NCI-H2107 treated with DMSO at 0.1 percent for 48 hours (cell line): ENCODE results near the gene VAV2.
"Not testable (repeated sequence)": the region's sequence is repeated elsewhere in the genome, so short reads cannot be mapped to it uniquely, and the experiment has no call there.

Experiments
- DNase-seq: peaks from one replicate; lab custom pipeline; 2025; ENCODE audit not compliant: unreplicated experiment; lab: John Stamatoyannopoulos, UW

VAV2 gene

GRCh38 chr9:133758228-133758627 is 233.9 kb downstream of the VAV2 start:
- no peak for DNase-seq

GRCh38 chr9:133754688-133755227 is 237.4 kb downstream of the VAV2 start:
- DNase-seq, result no peak

- no peak for DNase-seq
These were observed 237.9 kb downstream of the VAV2 start for GRCh38 chr9:133754187-133754586.

GRCh38 chr9:133752739-133753446 is 239.2 kb downstream of the VAV2 start:
- no peak for DNase-seq

GRCh38 chr9:133750982-133751649 is 241.0 kb downstream of the VAV2 start:
- no peak for DNase-seq

- no peak for DNase-seq
These were observed 244.8 kb downstream of the VAV2 start for GRCh38 chr9:133747309-133747708.

- not testable (repeated sequence) for DNase-seq
These were observed 247.6 kb downstream of the VAV2 start for GRCh38 chr9:133744528-133744927.

GRCh38 chr9:133742849-133743444 is 249.2 kb downstream of the VAV2 start:
- peak; percentile 60 for DNase-seq

GRCh38 chr9:133742251-133742650 is 249.9 kb downstream of the VAV2 start:
- no peak for DNase-seq

GRCh38 chr9:133741716-133742115 is 250.4 kb downstream of the VAV2 start:
- DNase-seq, result no peak

- DNase-seq, result no peak
These were observed 251.2 kb downstream of the VAV2 start for GRCh38 chr9:133740911-133741310.

- DNase-seq, result no peak
These were observed 252.5 kb downstream of the VAV2 start for GRCh38 chr9:133739408-133740280.

GRCh38 chr9:133738640-133739225 is 253.4 kb downstream of the VAV2 start:
- no peak for DNase-seq

GRCh38 chr9:133737774-133738639 is 254.1 kb downstream of the VAV2 start, which contains the start of gene SARDH:
Gene SARDH (minus strand): TSS chr9:133738352. CDS start chr9:133734173, 4,179 bp downstream.
- DNase-seq, result no peak

GRCh38 chr9:133737071-133737773 is 254.9 kb downstream of the VAV2 start:
- DNase-seq, result peak; percentile 66

- no peak for DNase-seq
These were observed 256.2 kb downstream of the VAV2 start for GRCh38 chr9:133735931-133736330.

- no peak for DNase-seq
These were observed 256.7 kb downstream of the VAV2 start for GRCh38 chr9:133735415-133735775.

- no peak for DNase-seq
These were observed 257.3 kb downstream of the VAV2 start for GRCh38 chr9:133734590-133735414.
